OCI-LY7 (cell line): ENCODE results near the gene TMEM72.

Source experiments
- EZH2phosphoT487 ChIP-seq: fragments of 200-600 bp; sonication (generic); IDR thresholded peaks from 2 replicates; pipeline ENCODE4 v1.6.1; 2018; ENCODE audit warnings: low read depth, borderline replicate concordance, mild to moderate bottlenecking, mixed run types, antibody characterized with exemption, low read length, moderate library complexity, mixed read lengths
- TF ChIP-seq, protein P1 (sequence below): fragments of 200-600 bp; sonication (generic); conservative IDR thresholded peaks from 2 replicates; pipeline ENCODE4 v1.5.1; 2014; ENCODE audit warnings: mild to moderate bottlenecking, antibody characterized with exemption, low read length, moderate library complexity, mixed read lengths

DNA sequence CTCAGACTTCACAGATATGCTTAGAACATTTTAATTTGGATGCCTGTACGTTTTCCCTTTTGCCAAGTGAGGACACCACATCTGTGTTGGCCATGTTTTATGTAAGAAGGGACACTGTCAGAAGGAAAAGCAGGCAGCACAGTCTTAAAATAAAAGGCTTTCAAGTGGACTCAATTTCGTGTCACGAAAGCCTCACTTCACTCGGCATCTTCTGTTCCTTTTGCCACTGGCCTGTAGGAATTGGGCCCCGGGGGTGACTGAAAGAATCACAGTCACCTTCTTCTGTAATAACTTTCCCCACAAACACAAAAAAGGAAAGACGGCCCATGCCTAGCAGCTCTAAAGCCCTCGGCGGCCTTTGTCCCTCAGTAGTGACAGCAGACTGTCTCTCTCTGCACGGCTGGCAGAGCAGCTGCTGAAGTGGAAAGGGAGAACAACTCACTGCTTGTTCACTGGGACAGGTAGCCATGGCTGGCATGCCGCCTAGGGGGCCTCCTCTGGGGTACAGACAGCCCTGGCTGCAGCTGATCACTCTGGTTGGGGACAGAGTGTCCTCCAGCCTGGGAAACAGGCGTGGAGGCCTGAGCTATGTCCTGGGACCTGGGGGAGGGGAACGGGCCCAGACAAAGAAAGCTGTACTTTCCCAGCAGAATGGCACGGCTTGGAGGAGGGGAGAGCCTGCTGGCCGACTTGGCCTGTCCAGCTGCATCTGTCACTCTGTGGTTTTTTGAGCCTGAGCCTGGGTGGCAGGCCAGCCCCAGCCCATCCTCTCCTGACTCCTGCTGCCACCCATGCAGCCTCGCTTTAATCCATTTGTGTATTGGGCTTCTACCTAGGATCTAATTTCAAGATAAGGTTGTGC lies 52.9 kb downstream of the TMEM72 start:
- TF ChIP-seq, protein P1, sequence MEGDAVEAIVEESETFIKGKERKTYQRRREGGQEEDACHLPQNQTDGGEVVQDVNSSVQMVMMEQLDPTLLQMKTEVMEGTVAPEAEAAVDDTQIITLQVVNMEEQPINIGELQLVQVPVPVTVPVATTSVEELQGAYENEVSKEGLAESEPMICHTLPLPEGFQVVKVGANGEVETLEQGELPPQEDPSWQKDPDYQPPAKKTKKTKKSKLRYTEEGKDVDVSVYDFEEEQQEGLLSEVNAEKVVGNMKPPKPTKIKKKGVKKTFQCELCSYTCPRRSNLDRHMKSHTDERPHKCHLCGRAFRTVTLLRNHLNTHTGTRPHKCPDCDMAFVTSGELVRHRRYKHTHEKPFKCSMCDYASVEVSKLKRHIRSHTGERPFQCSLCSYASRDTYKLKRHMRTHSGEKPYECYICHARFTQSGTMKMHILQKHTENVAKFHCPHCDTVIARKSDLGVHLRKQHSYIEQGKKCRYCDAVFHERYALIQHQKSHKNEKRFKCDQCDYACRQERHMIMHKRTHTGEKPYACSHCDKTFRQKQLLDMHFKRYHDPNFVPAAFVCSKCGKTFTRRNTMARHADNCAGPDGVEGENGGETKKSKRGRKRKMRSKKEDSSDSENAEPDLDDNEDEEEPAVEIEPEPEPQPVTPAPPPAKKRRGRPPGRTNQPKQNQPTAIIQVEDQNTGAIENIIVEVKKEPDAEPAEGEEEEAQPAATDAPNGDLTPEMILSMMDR, result no peak
- TF ChIP-seq EZH2phosphoT487, result no peak
